Activated naive CD8-positive, alpha-beta T cell treated with anti-CD3 and anti-CD28 coated beads, Interleukin-2, amount 10 ng/mL, durations not matched to agents 7 days and 5 days (primary cell): ENCODE results near the gene SEMA4B. TPM values are rescaled to one million over a fixed set of nuclear protein-coding genes. Genes with fewer than 3 reads are reported as not detected.

ENCODE experiments used
- ATAC-seq: fragments of 150-1000 bp; cut with Tn5 transposase; one replicate; pipeline ENCODE4 v1.10.0; 2021; ENCODE audit warnings: low read depth, moderate library complexity
- POLR2A ChIA-PET: fragments of 350-600 bp; sonication (Branson Sonifier 250); formaldehyde crosslinking; loops from one replicate; lab custom pipeline; 2021; ENCODE audit warnings: antibody characterized with exemption; lab: Charles Lee
- DNase-seq: peaks from one replicate; pipeline ENCODE4 v3.0.0; 2021
- H3K27ac Mint-ChIP-seq: one replicate; pipeline ENCODE4 v1.8.0; 2022; ENCODE audit warnings: mild to moderate bottlenecking, mixed read lengths
- H3K27me3 Mint-ChIP-seq: one replicate; pipeline ENCODE4 v1.8.0; 2022; ENCODE audit warnings: mild to moderate bottlenecking, moderate library complexity, mixed read lengths
- H3K36me3 Mint-ChIP-seq: one replicate; pipeline ENCODE4 v1.8.0; 2021; ENCODE audit warnings: mild to moderate bottlenecking, mixed read lengths
- H3K4me1 Mint-ChIP-seq: one replicate; pipeline ENCODE4 v1.8.0; 2021; ENCODE audit warnings: mixed read lengths
- H3K4me3 Mint-ChIP-seq: one replicate; pipeline ENCODE4 v1.8.0; 2022; ENCODE audit warnings: mild to moderate bottlenecking, moderate library complexity, mixed read lengths
- H3K9me3 Mint-ChIP-seq: one replicate; pipeline ENCODE4 v1.8.0; 2021; ENCODE audit warnings: mixed read lengths
- total RNA-seq, 2 experiments: library from RNA; stranded (reverse); gene quantifications; one replicate each; pipeline ENCODE4 v1.2.3, GENCODE V29; 2021

The SEMA4B gene
- total RNA-seq, 2 experiments from 2014 or later: 14.1 to 15.4 TPM

- no peak for ATAC-seq
- no peaks in the 10 kb centered on the region for H3K27me3 Mint-ChIP-seq
- no peak overlapping the region for H3K4me3 Mint-ChIP-seq
- POLR2A ChIA-PET: interaction anchor here (1.3 kb wide), 1 partner anchor 18 kb away, joined by 4 read pairs; no protein-coding TSS in a partner anchor
- peaks cover 15% of the 10 kb centered on the region for H3K4me1 Mint-ChIP-seq
- H3K27ac Mint-ChIP-seq: no peak overlapping the region
- DNase-seq: no peak
- peaks cover 5% of the 10 kb centered on the region for H3K36me3 Mint-ChIP-seq
- H3K9me3 Mint-ChIP-seq: no peaks in the 10 kb centered on the region
Observed at GRCh38 chr15:90214553-90215196, 13.5 kb downstream of the SEMA4B start.

- H3K4me1 Mint-ChIP-seq: peaks cover 8% of the 10 kb centered on the region
- POLR2A ChIA-PET: interaction anchor here (0.7 to 1.0 kb wide), 3 partner anchors 13 to 17 kb away, joined by 3 to 4 read pairs (median 4); partner anchors contain the start of genes CIB1, GDPGP1 and SEMA4B
- no peaks in the 10 kb centered on the region for H3K9me3 Mint-ChIP-seq
- no peaks in the 10 kb centered on the region for H3K27me3 Mint-ChIP-seq
- no peaks in the 10 kb centered on the region for H3K36me3 Mint-ChIP-seq
- DNase-seq (no peak), ATAC-seq (no peak)
- no peak overlapping the region for H3K27ac Mint-ChIP-seq
- no peak overlapping the region for H3K4me3 Mint-ChIP-seq
Observed at GRCh38 chr15:90217671-90218394, 16.7 kb downstream of the SEMA4B start.

- H3K36me3 Mint-ChIP-seq: no peaks in the 10 kb centered on the region
- H3K27me3 Mint-ChIP-seq: no peaks in the 10 kb centered on the region
- H3K4me1 Mint-ChIP-seq: peaks cover 8% of the 10 kb centered on the region
- H3K27ac Mint-ChIP-seq: no peak overlapping the region
- ATAC-seq: peak; percentile 86
- DNase-seq: peak; percentile 80
- no peak overlapping the region for H3K4me3 Mint-ChIP-seq
- no peaks in the 10 kb centered on the region for H3K9me3 Mint-ChIP-seq
- POLR2A ChIA-PET: interaction anchor here (2.4 kb wide), 1 partner anchor 12 kb away, joined by 12 read pairs; no protein-coding TSS in a partner anchor
Observed at GRCh38 chr15:90219421-90220141, 18.5 kb downstream of the SEMA4B start.

GRCh38 chr15:90221246-90221900 lies 20.2 kb downstream of the SEMA4B start:
- no peak overlapping the region for H3K27ac Mint-ChIP-seq
- H3K36me3 Mint-ChIP-seq: no peaks in the 10 kb centered on the region
- H3K4me3 Mint-ChIP-seq: no peak overlapping the region
- peaks cover 5% of the 10 kb centered on the region for H3K4me1 Mint-ChIP-seq
- POLR2A ChIA-PET: interaction anchor here (0.7 to 2.4 kb wide), 2 partner anchors 10 to 20 kb away, joined by 3 to 12 read pairs; partner anchors contain the start of gene SEMA4B
- no peak for DNase-seq
- no peaks in the 10 kb centered on the region for H3K9me3 Mint-ChIP-seq
- no peaks in the 10 kb centered on the region for H3K27me3 Mint-ChIP-seq
- ATAC-seq: no peak

GRCh38 chr15:90222547-90222946 lies 21.4 kb downstream of the SEMA4B start:
- no peaks in the 10 kb centered on the region for H3K27me3 Mint-ChIP-seq
- no peaks in the 10 kb centered on the region for H3K36me3 Mint-ChIP-seq
- no peak overlapping the region for H3K4me3 Mint-ChIP-seq
- H3K4me1 Mint-ChIP-seq: peaks cover 5% of the 10 kb centered on the region
- no peaks in the 10 kb centered on the region for H3K9me3 Mint-ChIP-seq
- no peak for ATAC-seq
- no peak for DNase-seq
- POLR2A ChIA-PET: interaction anchor here (1.2 kb wide), 1 partner anchor 30 kb away, joined by 3 read pairs; no protein-coding TSS in a partner anchor
- no peak overlapping the region for H3K27ac Mint-ChIP-seq

GRCh38 chr15:90223441-90224165 lies 22.5 kb downstream of the SEMA4B start:
- no peaks in the 10 kb centered on the region for H3K36me3 Mint-ChIP-seq
- no peaks in the 10 kb centered on the region for H3K27me3 Mint-ChIP-seq
- DNase-seq (no peak), ATAC-seq (no peak)
- H3K4me1 Mint-ChIP-seq: peaks cover 5% of the 10 kb centered on the region
- no peaks in the 10 kb centered on the region for H3K9me3 Mint-ChIP-seq
- POLR2A ChIA-PET: no interaction called here
- H3K27ac Mint-ChIP-seq: no peak overlapping the region
- no peak overlapping the region for H3K4me3 Mint-ChIP-seq

- peaks cover 7% of the 10 kb centered on the region for H3K4me1 Mint-ChIP-seq
- no peaks in the 10 kb centered on the region for H3K9me3 Mint-ChIP-seq
- no peak for DNase-seq
- no peak for ATAC-seq
- POLR2A ChIA-PET: no interaction called here
- peaks cover 7% of the 10 kb centered on the region for H3K36me3 Mint-ChIP-seq
- no peak overlapping the region for H3K27ac Mint-ChIP-seq
- H3K27me3 Mint-ChIP-seq: no peaks in the 10 kb centered on the region
- H3K4me3 Mint-ChIP-seq: no peak overlapping the region
Observed at GRCh38 chr15:90225047-90225446, 23.9 kb downstream of the SEMA4B start.

GRCh38 chr15:90225504-90226234 lies 24.5 kb downstream of the SEMA4B start:
- no peaks in the 10 kb centered on the region for H3K27me3 Mint-ChIP-seq
- H3K4me3 Mint-ChIP-seq: no peak overlapping the region
- DNase-seq: no peak
- no peak for ATAC-seq
- no peaks in the 10 kb centered on the region for H3K9me3 Mint-ChIP-seq
- H3K4me1 Mint-ChIP-seq: peaks cover 11% of the 10 kb centered on the region
- POLR2A ChIA-PET: interaction anchor here (0.6 kb wide), 1 partner anchor 41 kb away, joined by 3 read pairs; no protein-coding TSS in a partner anchor
- no peak overlapping the region for H3K27ac Mint-ChIP-seq
- H3K36me3 Mint-ChIP-seq: peaks cover 8% of the 10 kb centered on the region

GRCh38 chr15:90227336-90227735 lies 26.2 kb downstream of the SEMA4B start:
- DNase-seq: no peak
- no peaks in the 10 kb centered on the region for H3K27me3 Mint-ChIP-seq
- POLR2A ChIA-PET: interaction anchor here (0.6 kb wide), 1 partner anchor 66 kb away, joined by 3 read pairs; no protein-coding TSS in a partner anchor
- peaks cover 25% of the 10 kb centered on the region for H3K4me1 Mint-ChIP-seq
- H3K27ac Mint-ChIP-seq: no peak overlapping the region
- H3K4me3 Mint-ChIP-seq: no peak overlapping the region
- H3K9me3 Mint-ChIP-seq: no peaks in the 10 kb centered on the region
- no peak for ATAC-seq
- peaks cover 12% of the 10 kb centered on the region for H3K36me3 Mint-ChIP-seq

GRCh38 chr15:90227816-90228772 lies 27.0 kb downstream of the SEMA4B start:
- Mint-ChIP-seq H3K36me3 (peaks cover 15% of the 10 kb centered on the region), H3K4me1 (peaks cover 30% of the 10 kb centered on the region), H3K27ac (no peak overlapping the region), H3K27me3 (no peaks in the 10 kb centered on the region), H3K9me3 (no peaks in the 10 kb centered on the region), H3K4me3 (no peak overlapping the region)
- DNase-seq (no peak), ATAC-seq (no peak)
- POLR2A ChIA-PET: no interaction called here

- Mint-ChIP-seq H3K36me3 (peaks cover 15% of the 10 kb centered on the region), H3K9me3 (no peaks in the 10 kb centered on the region), H3K4me3 (no peak overlapping the region), H3K27me3 (no peaks in the 10 kb centered on the region), H3K27ac (no peak overlapping the region), H3K4me1 (peaks cover 30% of the 10 kb centered on the region)
- POLR2A ChIA-PET: no interaction called here
- ATAC-seq: no peak
- DNase-seq: no peak
Observed at GRCh38 chr15:90228960-90229359, 27.8 kb downstream of the SEMA4B start.
